HS-27A (cell line): ENCODE results near the gene SLC2A8.
A peak's percentile ranks its signal among the peaks of the same experiment; 100 is the strongest.

Source experiments
- DNase-seq: peaks from one replicate; pipeline ENCODE4 v3.0.0-alpha.2; 2012; ENCODE audit warnings: low read depth, missing footprints

The SLC2A8 gene

DNA sequence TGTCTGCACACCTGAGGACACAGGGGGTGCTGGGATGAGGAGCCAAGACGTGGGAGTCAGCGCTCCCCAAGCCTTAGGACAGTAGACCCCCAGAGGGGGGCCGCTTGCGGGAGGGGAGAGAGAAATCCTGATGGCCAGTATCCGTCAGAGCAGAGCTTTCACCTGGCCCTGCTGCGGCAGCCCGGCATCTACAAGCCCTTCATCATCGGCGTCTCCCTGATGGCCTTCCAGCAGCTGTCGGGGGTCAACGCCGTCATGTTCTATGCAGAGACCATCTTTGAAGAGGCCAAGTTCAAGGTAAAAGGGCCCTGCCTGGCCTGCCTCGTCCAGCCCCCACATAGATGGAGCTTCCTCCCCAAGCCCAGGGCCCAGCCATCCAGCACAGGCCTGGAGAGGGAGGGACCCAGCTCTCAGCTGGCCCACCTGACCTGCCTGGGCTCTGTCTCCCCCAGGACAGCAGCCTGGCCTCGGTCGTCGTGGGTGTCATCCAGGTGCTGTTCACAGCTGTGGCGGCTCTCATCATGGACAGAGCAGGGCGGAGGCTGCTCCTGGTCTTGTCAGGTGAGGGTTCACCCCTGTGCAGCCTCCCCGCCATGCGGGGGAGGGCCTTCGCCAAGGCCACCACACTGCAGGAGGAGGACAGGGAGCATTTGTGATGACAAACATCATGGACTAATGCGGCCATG, 6.7 kb downstream of the SLC2A8 start:
- DNase-seq: no peak

DNA sequence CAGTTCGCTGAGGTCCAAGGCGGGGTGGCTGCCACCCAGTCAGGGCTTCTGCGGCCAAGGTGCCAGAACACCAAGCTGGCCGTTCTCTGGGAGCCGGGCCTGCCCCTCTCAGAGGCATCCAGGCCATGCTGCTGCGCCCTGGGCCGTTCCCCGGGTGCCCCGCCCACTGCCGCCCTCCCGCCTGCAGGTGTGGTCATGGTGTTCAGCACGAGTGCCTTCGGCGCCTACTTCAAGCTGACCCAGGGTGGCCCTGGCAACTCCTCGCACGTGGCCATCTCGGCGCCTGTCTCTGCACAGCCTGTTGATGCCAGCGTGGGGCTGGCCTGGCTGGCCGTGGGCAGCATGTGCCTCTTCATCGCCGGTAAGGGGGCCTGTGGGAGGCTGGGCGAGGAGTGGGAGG, 7.7 kb downstream of the SLC2A8 start:
- no peak for DNase-seq

DNA sequence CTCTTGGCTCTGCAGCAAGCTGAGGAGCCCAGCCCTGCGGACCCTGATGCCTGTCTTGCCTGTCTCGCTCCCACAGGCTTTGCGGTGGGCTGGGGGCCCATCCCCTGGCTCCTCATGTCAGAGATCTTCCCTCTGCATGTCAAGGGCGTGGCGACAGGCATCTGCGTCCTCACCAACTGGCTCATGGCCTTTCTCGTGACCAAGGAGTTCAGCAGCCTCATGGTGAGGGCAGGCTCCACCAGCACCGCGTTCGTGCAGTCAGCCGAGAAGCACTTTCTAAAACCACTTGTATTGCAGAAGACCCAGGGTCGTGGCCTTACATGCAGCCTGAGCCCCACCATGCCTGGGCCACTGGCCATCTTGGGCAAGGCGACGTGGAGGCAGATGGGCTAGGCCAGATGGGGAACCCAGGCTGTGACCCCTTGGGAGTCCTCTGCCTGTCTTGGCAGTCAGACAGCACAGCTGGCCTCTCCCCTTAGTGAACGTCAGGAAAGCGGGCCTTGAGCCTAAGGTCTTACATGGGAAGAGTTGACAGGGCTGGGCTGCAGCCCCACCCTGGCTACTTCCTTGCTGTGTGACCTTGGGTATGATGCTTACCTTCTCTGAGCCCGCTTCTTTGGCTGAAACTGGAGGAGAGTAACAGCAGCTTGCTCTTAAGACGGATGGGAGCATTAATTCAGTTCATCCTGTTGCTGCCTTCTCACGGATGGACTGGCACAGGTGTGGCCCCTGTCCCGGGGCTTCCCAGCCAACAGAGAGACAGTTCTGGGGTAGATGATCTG, 8.6 kb downstream of the SLC2A8 start:
- DNase-seq: no peak

DNA sequence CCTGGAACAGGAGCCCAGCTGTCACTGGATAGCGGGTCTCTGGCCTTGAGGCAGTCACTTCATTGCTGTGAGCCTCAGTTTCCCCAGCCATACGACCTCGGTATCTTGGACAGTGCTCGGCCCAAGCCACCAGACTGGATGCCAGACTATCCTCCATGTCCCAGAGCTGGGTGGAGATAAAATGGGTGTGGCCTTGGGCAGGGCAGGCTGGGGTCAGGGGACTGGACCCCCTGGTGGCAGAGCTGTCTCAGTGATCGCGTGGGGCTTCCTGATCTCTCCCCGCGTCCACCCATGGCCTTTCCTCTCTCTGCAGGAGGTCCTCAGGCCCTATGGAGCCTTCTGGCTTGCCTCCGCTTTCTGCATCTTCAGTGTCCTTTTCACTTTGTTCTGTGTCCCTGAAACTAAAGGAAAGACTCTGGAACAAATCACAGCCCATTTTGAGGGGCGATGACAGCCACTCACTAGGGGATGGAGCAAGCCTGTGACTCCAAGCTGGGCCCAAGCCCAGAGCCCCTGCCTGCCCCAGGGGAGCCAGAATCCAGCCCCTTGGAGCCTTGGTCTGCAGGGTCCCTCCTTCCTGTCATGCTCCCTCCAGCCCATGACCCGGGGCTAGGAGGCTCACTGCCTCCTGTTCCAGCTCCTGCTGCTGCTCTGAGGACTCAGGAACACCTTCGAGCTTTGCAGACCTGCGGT, 10.0 kb downstream of the SLC2A8 start:
- no peak for DNase-seq

DNA sequence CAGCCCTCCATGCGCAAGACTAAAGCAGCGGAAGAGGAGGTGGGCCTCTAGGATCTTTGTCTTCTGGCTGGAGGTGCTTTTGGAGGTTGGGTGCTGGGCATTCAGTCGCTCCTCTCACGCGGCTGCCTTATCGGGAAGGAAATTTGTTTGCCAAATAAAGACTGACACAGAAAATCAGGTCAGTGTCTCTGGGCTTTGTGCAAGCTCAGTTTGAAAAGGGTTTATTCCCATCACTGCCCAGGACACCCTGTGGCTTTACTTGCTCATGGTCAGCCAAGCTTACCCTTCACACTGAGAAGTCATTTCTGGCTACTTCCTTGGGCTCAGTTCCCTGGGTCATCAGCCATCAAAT, 10.5 kb downstream of the SLC2A8 start:
- DNase-seq: no peak

DNA sequence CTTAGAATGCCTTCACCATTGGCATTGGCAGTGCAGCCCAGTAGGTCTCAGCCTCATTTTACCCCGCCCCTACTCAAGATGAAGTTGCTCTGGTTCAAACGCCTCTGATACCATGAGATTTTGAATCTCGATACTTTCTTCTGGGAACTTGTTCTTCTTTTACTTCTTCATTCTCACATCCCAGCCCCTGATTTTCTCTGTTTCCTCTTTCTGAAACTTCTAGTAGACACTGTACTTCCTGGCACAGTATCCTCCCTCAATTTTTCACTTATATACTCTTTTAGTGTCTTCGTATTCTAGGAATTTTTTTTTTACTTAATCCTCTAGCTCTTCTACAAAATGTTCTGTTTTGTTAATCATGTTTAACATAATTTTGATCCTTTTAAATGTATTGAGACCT, 14.2 kb downstream of the SLC2A8 start:
- no peak for DNase-seq

DNA sequence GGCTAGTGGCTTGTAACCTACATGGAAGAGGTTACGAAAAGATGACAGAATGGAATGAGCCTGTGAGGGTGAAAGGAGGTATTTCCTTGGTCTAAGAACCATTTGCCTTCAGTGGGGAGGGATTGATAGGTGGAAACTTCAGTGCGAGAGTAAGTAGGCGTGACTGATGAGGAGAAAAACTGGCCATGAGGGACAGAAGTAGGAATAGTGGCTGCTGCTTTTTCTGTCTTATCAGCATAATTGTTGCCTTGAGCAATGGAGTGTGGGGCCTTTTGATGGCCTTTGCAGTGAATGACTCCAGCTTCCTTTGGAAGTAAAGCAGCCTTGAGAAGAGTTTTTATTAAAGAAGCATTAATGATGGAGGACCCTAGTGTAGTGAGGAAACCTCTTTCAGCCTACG, 18.2 kb downstream of the SLC2A8 start:
- DNase-seq: no peak

DNA sequence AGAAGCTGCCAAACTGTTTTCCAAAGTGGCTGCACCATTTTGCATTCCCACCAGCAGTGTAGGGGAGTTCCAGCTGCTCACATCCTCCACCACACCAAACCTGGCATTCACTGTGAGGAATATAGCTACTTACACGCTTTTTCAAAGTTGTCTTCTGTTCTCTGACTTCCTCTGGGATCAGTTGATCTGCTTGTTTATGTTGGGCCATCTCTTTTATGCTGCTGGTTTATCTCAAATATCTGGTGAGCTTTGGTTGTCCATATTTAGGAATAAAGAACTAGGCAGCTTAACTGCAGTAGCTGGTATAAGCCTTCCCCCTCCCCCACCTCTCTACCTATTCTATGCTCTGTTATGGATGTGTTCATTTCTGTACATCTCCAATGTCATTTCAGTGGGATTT, 18.7 kb downstream of the SLC2A8 start:
- no peak for DNase-seq

DNA sequence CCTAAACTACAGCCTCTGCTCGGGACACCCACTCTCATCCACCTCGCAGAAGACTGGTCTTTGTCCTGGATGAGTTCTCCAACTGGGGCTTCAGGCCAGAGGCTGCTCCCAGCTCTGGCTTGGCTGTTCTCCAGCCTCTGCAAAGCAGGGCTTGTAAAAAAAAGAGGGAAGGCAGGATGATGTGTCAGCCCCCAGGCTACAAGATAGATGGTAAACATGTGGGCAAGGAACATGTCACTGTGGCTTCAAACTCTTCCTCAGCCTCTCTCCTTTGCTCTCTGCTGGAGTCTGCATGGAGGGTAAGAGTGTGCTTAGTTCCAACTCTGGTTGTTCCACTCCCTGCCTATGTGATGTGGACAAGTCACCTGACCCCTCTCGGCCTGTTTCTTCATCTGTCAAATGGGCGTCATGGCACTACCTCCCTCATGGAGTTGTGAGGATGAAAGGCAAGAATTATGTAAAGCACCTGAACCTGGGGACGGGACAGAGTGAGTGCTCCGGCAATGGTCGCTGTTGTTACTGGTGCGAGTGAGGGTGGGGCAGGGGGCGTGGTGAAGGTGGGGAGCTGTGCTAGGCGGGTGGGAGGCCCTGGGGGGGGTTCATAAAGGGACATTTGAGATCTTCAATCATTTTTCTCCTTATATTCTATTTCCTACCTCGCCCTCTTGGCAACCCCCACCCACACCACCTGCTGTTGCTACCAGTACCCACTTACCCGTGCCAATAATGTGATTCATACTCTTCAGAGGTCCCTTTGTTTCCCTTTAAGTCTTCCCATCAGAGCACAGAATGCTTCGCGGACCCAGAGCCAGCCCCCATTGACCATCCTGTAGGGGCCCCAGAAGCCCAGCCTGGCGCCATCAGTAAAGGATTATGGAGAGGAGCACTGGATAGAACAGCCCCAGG, 20.4 kb downstream of the SLC2A8 start:
- DNase-seq: no peak

DNA sequence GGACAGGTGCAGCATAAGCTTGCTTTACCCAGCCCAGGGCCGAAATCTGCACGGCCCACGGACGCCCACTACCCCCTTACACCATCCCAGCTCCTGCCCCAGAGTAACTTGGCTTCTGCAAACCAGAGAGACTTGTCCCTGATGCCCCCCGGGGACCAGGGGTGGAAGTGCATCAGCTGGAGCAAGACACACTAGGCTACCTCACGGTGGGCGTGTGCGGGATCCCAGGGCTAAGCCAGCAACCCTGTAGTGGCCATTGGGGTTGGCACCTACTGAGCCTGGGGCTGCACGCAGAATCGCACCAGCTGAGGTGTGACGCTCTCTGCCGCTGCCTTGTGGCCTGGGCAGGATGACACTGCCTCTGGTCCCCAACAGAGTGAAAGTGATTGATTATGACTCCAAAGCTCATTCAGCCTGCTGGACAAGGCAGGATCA, 21.1 kb downstream of the SLC2A8 start:
- DNase-seq: no peak

DNA sequence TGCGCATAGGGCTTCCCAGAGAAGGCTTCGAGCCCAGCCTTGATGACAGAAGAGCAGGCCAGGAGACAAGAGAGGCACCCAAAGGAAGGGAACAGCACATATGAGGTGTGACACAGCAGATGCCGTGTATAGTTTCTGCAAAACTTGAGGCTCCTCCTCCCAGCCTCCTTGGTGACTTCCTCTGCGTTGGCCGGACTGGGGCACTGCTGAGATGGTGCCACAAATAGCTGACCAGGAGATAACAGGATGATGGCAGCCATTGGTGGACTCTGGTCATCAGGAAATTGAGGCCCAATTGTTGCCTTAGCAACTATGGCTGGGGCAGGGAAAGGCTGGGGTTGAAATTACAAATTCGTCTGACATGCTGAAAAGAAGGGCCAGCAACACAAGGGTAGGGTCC, 22.4 kb downstream of the SLC2A8 start:
- DNase-seq: no peak

DNA sequence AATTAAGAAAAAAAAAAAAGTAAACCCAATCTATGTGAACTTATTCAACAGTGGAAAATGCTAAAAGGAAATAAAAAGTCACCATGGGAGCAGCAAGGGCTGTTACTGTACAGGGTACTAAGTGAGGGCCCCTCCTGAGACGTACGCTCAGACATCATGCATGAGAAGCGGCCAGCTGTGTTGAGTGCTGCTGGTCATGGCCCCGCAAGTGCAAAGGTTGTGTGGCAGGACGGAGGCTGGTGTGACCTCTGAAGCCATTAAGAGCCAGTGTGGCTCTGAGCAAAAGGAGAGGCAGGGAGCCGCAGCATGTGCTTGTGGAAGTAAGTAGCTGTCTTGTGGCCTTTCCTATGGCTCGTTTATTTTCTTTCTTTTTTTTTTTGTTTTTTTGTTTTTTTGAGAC, 24.1 kb downstream of the SLC2A8 start:
- no peak for DNase-seq

DNA sequence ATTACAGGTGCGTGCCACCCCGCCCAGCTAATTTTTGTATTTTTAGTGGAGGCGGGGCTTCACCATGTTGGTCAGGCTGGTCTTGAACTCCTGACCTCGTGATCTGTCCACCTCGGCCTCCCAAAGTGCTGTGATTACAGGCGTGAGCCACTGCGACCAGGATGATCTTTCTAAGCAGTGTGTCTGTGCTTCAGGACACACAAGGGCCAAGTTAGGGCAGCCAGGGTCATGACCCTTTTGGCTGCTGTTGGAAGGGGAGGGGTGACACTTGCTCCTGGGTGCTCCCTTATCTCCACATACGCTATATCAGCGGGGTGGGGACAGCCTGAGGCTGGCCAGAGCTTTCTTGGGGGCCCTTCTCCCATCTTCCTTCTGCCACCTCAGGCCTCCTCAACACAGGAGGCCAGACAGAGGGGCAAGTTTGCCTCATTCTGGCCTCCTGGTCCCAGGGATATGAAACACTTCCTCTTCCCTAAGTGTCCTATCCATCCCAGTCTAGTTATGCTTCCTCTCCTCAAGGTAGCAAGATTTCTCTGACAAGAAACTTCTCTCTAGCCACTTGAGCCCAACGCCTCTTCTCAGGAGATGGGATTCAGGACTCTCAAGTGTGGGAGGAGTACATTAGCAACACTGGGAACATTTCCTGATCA, 25.3 kb downstream of the SLC2A8 start:
- DNase-seq: no peak

DNA sequence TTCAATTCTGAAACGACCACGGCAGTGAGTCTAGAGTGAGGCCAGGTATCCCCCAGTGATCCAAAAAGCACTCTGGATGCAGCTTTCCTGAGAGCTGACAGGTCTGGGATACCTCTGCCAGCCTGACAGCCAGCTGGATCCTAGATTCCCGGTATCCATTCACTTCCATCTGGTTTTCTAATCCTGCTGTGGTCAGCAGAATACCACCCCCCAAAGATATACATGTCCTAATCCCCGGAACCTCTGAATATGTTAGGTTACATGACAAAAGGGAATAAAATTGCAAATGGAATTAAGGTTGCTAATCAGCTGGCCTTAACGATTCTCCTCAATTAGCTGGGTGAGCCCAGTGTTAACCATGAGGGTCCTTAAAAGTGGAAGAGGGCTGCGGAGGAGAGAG, 25.8 kb downstream of the SLC2A8 start:
- DNase-seq: no peak

DNA sequence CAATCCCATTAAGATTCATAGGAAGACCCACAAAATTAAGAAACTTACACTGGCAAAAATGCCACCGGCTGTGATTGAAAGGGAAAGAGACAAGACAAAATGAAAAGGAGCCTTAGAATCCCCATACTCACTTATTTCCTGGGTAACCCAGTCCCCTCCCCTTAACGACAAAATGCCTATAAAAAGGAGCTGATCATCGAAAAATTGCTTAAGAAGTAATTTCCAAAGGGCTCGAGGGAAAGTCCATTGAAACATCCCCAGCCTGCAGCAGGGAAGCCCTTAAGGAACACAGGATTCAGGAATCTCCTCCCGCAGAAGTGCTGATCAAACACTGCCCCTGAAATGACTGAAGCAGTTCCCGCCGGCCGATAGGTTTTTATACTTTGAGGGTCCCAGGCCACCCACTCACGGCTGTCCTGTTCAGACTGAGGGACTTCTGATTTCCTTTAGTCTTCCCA, 26.5 kb downstream of the SLC2A8 start:
- DNase-seq: no peak

DNA sequence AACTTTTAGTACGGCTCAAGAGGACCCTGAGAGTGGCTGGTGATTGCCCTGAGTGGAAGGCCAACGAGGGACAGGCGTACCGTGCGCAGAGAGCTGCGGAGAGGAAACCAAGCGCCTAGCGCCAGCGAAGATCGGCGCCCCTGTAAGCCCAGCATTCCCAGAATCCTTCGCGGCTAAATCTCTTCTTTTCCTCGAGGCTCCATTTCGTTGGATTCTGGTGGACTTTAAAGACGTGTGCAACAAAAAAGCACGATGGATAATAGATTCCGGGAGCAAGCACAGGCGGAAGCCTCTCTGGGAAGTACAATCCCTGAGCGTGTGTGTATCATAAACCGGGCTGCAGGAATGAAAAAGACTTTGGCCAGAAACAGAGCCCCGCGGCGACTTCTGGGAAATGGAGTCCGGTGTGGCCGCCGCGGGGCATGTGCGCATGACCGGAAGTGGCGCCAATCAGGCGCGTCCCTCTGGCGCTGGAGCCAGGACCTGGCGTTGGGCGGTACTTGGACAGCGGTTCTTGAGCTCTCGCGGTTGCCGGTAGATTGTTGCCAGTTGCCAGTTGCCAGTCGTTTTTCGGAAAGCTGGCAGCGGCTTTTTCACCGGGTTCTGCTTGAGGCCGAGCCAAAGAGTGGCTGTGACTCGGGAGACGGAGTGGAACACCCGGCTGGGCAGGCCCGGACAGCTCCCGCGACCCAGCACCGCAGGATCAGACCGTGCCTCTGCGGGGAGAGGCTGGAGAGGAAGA, 27.1 kb downstream of the SLC2A8 start, which contains the start of gene ZNF79:
TSS of gene ZNF79 (plus strand) at position 449 of the 742 bp plus-strand sequence. CDS start 406 bp downstream, outside the sequence.
- DNase-seq: peak; percentile 52

DNA sequence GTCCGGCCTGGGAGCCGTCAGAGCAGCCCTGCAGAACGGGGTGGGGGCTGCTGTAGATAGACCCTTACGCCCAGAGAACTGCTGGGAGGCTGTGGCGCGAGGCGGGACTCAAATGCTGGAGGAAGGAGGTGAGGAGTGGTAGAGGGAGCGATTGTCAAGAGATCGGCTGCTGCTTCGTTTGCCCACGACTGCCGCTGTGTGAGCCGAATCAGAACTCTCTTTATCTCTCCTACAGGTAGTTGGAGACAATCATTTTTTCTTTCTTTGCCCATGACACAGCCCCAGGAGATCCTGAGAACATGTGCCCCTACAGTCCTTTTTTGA, 27.7 kb downstream of the SLC2A8 start:
- no peak for DNase-seq

DNA sequence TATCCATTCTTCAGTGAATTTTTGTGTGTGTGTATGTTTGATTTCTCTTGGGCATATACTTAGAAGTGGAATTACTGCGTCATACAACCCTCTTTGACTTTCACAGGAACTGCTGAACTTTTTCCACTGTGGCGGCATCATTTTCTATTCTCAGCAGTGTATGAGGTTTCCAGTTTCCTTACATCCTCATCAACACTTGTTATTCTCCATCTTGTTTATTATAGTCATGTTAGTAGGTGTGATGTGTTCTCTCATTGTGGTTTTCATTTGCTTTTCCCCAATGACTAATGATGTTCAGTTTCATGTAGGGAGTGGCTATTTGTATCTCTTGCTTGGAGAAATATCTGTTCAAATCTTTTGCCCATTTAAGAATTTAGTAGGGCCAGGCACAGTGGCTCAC, 29.8 kb downstream of the SLC2A8 start:
- DNase-seq: no peak

DNA sequence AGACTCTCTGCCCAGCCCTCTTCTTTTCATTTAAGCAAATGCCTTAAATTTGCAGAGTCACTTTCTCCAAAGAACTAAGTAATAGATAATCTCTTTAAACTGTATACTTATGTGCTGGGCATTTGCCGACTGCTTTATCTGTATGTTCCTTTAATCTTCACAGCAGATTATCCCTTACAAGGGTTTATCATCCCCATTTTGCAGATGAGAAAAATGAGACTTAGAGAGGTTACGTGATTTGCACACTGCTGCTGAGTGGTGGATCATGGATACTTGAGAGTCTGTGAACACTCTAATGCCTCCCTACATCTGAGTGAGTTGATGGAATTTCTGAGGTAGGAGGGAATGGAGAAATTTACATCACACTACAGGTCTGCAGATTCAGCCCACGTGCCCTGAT, 31.4 kb downstream of the SLC2A8 start:
- DNase-seq: no peak

DNA sequence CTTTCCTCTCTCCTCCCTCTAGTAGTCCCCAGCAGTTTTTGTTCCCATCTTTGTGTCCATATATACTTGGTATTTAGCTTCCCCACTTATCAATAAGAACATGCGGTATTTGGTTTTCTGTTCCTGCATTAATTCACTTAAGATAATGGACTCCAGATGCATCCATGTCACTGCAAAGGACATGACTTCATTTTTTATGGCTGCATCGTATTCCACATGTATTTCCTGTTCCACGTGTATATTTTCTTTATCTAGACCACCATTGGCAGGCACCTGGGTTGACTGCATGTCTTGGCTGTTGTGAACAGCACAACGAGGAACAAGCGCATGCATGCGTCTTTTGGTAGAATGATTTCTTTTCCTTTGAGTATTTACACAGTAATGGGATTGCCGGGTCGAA, 33.4 kb downstream of the SLC2A8 start:
- DNase-seq: no peak
